ENCODE measurements around the gene PLOD2.

The PLOD2 gene

DNA sequence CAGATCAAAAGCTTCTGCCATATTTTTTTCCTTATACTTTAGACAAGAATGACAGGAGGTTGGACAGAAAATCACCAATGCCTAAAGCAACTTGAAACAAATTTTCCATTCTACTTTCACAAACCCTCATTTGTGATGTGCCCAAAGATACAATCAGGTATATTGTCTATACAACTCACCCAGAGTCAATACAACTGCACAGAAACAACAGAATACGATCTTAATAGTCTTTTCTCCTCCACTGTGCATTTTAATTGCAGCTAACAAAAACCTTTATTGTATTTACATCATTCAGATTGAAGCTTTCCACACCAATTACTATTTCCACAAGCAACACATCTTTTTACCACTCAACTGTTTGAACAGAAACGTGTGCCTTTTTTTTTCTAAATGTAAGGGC lies 80.4 kb downstream of the PLOD2 start:
- TF ChIP-seq RAD21 (IDR thresholded peaks at IDR 0.05; ENCODE audit: low read depth) (no peak), TEAD4 (IDR thresholded peaks at IDR 0.05) (no peak), CREB1 (IDR thresholded peaks at IDR 0.05; ENCODE audit: low read depth) (no peak), EP300 (IDR thresholded peaks at IDR 0.05; ENCODE audit: borderline replicate concordance) (no peak), TAF1 (IDR thresholded peaks at IDR 0.05; ENCODE audit: low read depth) (no peak)
- TF ChIP-seq, protein P1, sequence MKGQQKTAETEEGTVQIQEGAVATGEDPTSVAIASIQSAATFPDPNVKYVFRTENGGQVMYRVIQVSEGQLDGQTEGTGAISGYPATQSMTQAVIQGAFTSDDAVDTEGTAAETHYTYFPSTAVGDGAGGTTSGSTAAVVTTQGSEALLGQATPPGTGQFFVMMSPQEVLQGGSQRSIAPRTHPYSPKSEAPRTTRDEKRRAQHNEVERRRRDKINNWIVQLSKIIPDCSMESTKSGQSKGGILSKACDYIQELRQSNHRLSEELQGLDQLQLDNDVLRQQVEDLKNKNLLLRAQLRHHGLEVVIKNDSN (IDR thresholded peaks at IDR 0.05): no peak
- TF ChIP-seq, protein P2, sequence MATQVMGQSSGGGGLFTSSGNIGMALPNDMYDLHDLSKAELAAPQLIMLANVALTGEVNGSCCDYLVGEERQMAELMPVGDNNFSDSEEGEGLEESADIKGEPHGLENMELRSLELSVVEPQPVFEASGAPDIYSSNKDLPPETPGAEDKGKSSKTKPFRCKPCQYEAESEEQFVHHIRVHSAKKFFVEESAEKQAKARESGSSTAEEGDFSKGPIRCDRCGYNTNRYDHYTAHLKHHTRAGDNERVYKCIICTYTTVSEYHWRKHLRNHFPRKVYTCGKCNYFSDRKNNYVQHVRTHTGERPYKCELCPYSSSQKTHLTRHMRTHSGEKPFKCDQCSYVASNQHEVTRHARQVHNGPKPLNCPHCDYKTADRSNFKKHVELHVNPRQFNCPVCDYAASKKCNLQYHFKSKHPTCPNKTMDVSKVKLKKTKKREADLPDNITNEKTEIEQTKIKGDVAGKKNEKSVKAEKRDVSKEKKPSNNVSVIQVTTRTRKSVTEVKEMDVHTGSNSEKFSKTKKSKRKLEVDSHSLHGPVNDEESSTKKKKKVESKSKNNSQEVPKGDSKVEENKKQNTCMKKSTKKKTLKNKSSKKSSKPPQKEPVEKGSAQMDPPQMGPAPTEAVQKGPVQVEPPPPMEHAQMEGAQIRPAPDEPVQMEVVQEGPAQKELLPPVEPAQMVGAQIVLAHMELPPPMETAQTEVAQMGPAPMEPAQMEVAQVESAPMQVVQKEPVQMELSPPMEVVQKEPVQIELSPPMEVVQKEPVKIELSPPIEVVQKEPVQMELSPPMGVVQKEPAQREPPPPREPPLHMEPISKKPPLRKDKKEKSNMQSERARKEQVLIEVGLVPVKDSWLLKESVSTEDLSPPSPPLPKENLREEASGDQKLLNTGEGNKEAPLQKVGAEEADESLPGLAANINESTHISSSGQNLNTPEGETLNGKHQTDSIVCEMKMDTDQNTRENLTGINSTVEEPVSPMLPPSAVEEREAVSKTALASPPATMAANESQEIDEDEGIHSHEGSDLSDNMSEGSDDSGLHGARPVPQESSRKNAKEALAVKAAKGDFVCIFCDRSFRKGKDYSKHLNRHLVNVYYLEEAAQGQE (IDR thresholded peaks at IDR 0.05; ENCODE audit: low read depth): no peak

DNA sequence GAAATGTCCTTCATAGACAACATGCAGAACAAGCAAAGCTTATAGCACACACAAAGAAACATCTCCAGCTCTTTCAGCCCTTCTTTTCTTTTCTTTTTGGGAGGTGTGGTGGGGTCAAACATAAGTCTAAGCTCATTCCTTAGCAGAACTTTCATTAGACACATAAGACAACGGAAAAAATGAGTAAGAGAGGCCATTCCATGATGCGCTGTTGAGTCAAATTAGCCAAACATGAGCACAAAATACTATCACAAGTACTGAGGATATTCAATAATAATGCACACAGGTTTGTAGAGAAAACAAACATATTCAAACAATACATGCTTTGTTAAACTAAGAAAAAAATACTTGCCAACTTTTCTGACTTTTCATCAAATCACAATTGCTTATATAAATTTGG lies 83.0 kb downstream of the PLOD2 start:
- TF ChIP-seq, protein P2 (IDR thresholded peaks at IDR 0.05; ENCODE audit: low read depth): no peak
- TF ChIP-seq TAF1 (IDR thresholded peaks at IDR 0.05; ENCODE audit: low read depth) (no peak), FOXM1 (IDR thresholded peaks at IDR 0.05; ENCODE audit: borderline replicate concordance, low read depth) (no peak), EP300 (IDR thresholded peaks at IDR 0.05; ENCODE audit: borderline replicate concordance) (no peak), EGR1 (IDR thresholded peaks at IDR 0.05) (no peak), TCF12 (IDR thresholded peaks at IDR 0.05; ENCODE audit: low read depth) (no peak), NFIC (IDR thresholded peaks at IDR 0.05) (no peak), RAD21 (IDR thresholded peaks at IDR 0.05; ENCODE audit: low read depth) (no peak), ZBTB7A (IDR thresholded peaks at IDR 0.05; ENCODE audit: low read depth) (no peak), CREB1 (IDR thresholded peaks at IDR 0.05; ENCODE audit: low read depth) (no peak), CEBPB (IDR thresholded peaks at IDR 0.05) (no peak), YY1 (IDR thresholded peaks at IDR 0.05; ENCODE audit: low read depth) (no peak), TEAD4 (IDR thresholded peaks at IDR 0.05) (no peak)
- TF ChIP-seq, protein P1 (IDR thresholded peaks at IDR 0.05): no peak
- TF ChIP-seq, protein P3, sequence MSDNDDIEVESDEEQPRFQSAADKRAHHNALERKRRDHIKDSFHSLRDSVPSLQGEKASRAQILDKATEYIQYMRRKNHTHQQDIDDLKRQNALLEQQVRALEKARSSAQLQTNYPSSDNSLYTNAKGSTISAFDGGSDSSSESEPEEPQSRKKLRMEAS (IDR thresholded peaks at IDR 0.05): no peak

DNA sequence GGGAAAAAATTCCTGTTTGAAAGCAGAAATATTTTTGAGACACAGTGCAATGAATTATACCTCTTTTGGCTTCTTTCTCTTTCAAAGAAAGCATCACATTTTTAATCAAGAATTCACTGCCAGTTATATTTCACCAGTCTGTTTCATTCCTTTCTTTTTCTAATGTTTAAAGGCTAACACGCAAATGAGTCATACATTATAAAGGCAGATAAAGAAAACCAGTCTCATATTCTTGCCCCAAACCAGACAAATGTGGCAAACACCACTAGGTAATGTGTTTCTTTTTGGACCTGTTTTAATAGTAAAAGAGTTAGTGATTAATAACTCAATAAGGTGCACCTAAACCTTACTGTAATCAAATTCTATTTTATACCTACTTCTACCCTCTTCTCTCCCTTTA lies 83.8 kb downstream of the PLOD2 start:
- TF ChIP-seq EP300 (IDR thresholded peaks at IDR 0.05; ENCODE audit: borderline replicate concordance): no peak
- TF ChIP-seq, protein P1 (IDR thresholded peaks at IDR 0.05): no peak
- no peak for TF ChIP-seq EGR1 (IDR thresholded peaks at IDR 0.05)
- no peak for TF ChIP-seq YY1 (IDR thresholded peaks at IDR 0.05; ENCODE audit: low read depth)
- no peak for TF ChIP-seq CREB1 (IDR thresholded peaks at IDR 0.05; ENCODE audit: low read depth)
- no peak for TF ChIP-seq CEBPB (IDR thresholded peaks at IDR 0.05)
- no peak for TF ChIP-seq NFIC (IDR thresholded peaks at IDR 0.05)
- no peak for TF ChIP-seq FOXM1 (IDR thresholded peaks at IDR 0.05; ENCODE audit: borderline replicate concordance, low read depth)
- TF ChIP-seq TEAD4 (IDR thresholded peaks at IDR 0.05): no peak
- TF ChIP-seq, protein P3 (IDR thresholded peaks at IDR 0.05): no peak
- TF ChIP-seq ZBTB7A (IDR thresholded peaks at IDR 0.05; ENCODE audit: low read depth): no peak
- TF ChIP-seq TAF1 (IDR thresholded peaks at IDR 0.05; ENCODE audit: low read depth): no peak
- no peak for TF ChIP-seq RAD21 (IDR thresholded peaks at IDR 0.05; ENCODE audit: low read depth)
- TF ChIP-seq TCF12 (IDR thresholded peaks at IDR 0.05; ENCODE audit: low read depth): no peak
- TF ChIP-seq, protein P2 (IDR thresholded peaks at IDR 0.05; ENCODE audit: low read depth): no peak

DNA sequence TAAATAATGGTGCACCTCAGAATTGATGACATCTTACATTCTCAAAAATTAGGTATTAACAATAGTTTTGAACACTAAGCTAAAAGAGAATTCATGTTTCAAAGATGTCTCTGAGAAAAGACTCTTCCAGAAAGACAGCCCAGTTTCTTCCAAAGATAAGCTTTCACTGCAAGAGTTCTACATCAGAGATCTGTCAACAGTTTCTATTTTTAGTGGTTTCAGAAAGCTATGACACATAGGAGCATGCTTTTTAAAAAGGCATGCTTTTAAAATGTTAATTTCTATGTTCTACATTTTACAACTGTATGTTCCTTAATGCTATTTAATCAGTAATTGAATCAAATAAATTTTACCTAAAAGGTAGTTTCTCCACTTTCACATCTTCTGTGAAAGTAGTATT lies 88.2 kb downstream of the PLOD2 start:
- TF ChIP-seq TCF12 (IDR thresholded peaks at IDR 0.05; ENCODE audit: low read depth) (no peak), FOXM1 (IDR thresholded peaks at IDR 0.05; ENCODE audit: borderline replicate concordance, low read depth) (no peak), CREB1 (IDR thresholded peaks at IDR 0.05; ENCODE audit: low read depth) (no peak), NFIC (IDR thresholded peaks at IDR 0.05) (no peak), CEBPB (IDR thresholded peaks at IDR 0.05) (no peak)
- TF ChIP-seq, protein P3 (IDR thresholded peaks at IDR 0.05): no peak
